GM23338 (cell line): ENCODE data around the gene CCDC93. TPM values are rescaled to one million over a fixed set of nuclear protein-coding genes. Genes with fewer than 3 reads are reported as not detected.

Experiments
- ATAC-seq: fragments of 200-7000 bp; cut with Tn5 transposase; 3 replicates; pipeline ENCODE4 v1.9.1; 2020
- DNase-seq: peaks from one replicate; pipeline ENCODE4 v3.0.0-alpha.2; 2015; ENCODE audit warnings: low spot score
- H2AFZ ChIP-seq: fragments of 200-600 bp; sonication (generic); 2 replicates; pipeline ENCODE4 v1.8.0; 2016; ENCODE audit warnings: antibody characterized with exemption, mild to moderate bottlenecking, moderate library complexity
- H3F3A ChIP-seq: fragments of 200-600 bp; sonication (generic); replicated peaks from 2 replicates; pipeline ENCODE4 v1.8.0; 2017; ENCODE audit warnings: antibody characterized with exemption, mixed run types, low read depth
- H3K27ac ChIP-seq: fragments of 200-600 bp; sonication (generic); 2 replicates; pipeline ENCODE4 v1.6.1; 2016; ENCODE audit warnings: low read depth
- H3K27me3 ChIP-seq: fragments of 200-600 bp; sonication (generic); 2 replicates; pipeline ENCODE4 v1.8.0; 2016; ENCODE audit warnings: mild to moderate bottlenecking, mixed run types, moderate library complexity; ENCODE audit not compliant: insufficient read depth
- H3K36me3 ChIP-seq: fragments of 200-600 bp; sonication (generic); 2 replicates; pipeline ENCODE4 v1.8.0; 2016; ENCODE audit warnings: mild to moderate bottlenecking; ENCODE audit not compliant: insufficient read depth
- H3K4me1 ChIP-seq: fragments of 200-600 bp; sonication (generic); 2 replicates; pipeline ENCODE4 v1.8.0; 2016; ENCODE audit warnings: mild to moderate bottlenecking, moderate library complexity; ENCODE audit not compliant: insufficient read depth
- H3K4me2 ChIP-seq: fragments of 200-600 bp; sonication (generic); 2 replicates; pipeline ENCODE4 v1.7.1; 2017; ENCODE audit warnings: mixed run types
- H3K4me3 ChIP-seq: fragments of 200-600 bp; sonication (generic); 2 replicates; pipeline ENCODE4 v1.6.1; 2016; ENCODE audit warnings: mixed run types
- H3K79me2 ChIP-seq: fragments of 200-600 bp; sonication (generic); replicated peaks from 2 replicates; pipeline ENCODE4 v1.8.0; 2017; ENCODE audit warnings: mild to moderate bottlenecking; ENCODE audit not compliant: insufficient read depth
- H3K9me2 ChIP-seq: fragments of 200-600 bp; sonication (generic); 2 replicates; pipeline ENCODE4 v1.8.0; 2017; ENCODE audit not compliant: insufficient read depth
- H4K20me1 ChIP-seq: fragments of 200-600 bp; sonication (generic); replicated peaks from 2 replicates; pipeline ENCODE4 v1.8.0; 2017; ENCODE audit warnings: mild to moderate bottlenecking; ENCODE audit not compliant: insufficient read depth
- H3K27ac Mint-ChIP-seq: 2 replicates; pipeline ENCODE4 v1.8.0; 2020; ENCODE audit warnings: inconsistent platforms, mild to moderate bottlenecking, moderate library complexity, mixed read lengths
- H3K27me3 Mint-ChIP-seq: 3 replicates; pipeline ENCODE4 v1.8.0; 2022; ENCODE audit warnings: low read depth, mild to moderate bottlenecking, moderate library complexity, mixed read lengths, inconsistent platforms; ENCODE audit not compliant: insufficient read depth, poor library complexity
- H3K36me3 Mint-ChIP-seq: 3 replicates; pipeline ENCODE4 v1.8.0; 2021; ENCODE audit warnings: low read depth, mild to moderate bottlenecking, inconsistent platforms, moderate library complexity, mixed read lengths
- H3K4me1 Mint-ChIP-seq: 3 replicates; pipeline ENCODE4 v1.8.0; 2020; ENCODE audit warnings: mild to moderate bottlenecking, inconsistent platforms, mixed read lengths
- H3K4me3 Mint-ChIP-seq: 3 replicates; pipeline ENCODE4 v1.8.0; 2021; ENCODE audit warnings: moderate library complexity, mild to moderate bottlenecking, inconsistent platforms, mixed read lengths
- H3K9me3 Mint-ChIP-seq: 3 replicates; pipeline ENCODE4 v1.8.0; 2020; ENCODE audit warnings: moderate library complexity, mild to moderate bottlenecking, inconsistent platforms, mixed read lengths
- ETS1 ChIP-seq: IDR thresholded peaks from 2 replicates; pipeline ENCODE4 v1.6.1; 2016; ENCODE audit warnings: antibody characterized with exemption
- NANOG ChIP-seq: IDR thresholded peaks from 2 replicates; pipeline ENCODE4 v1.6.1; 2016; ENCODE audit warnings: antibody characterized with exemption, borderline replicate concordance
- STAT1 ChIP-seq: IDR thresholded peaks from one replicate; pipeline ENCODE4 v1.6.1; 2016; ENCODE audit warnings: antibody characterized with exemption; ENCODE audit not compliant: unreplicated experiment
- ZNF462 ChIP-seq: fragments of 250-450 bp; sonication (Bioruptor Pico); IDR thresholded peaks from 2 replicates; pipeline ENCODE4 v1.5.0; 2020; ENCODE audit warnings: mild to moderate bottlenecking, moderate library complexity
- polyA plus RNA-seq: library from polyadenylated mRNA; unstranded; fragments of >200 nt; fragmentation: Nextera tagmentation; extraction: Ambion mirVana; gene quantifications from 2 replicates; pipeline ENCODE4 v1.2.1, GENCODE V29; 2016
- total RNA-seq: library from RNA; depleted of rRNA; stranded (reverse); fragments of >200 nt; shearing (Covaris generic); gene quantifications from 2 replicates; pipeline ENCODE4 v1.2.3, GENCODE V29; 2014

Gene CCDC93
- total and polyA plus RNA-seq, 2 experiments from 2014 or later, result 13.1 to 16.8 TPM

- Mint-ChIP-seq H3K9me3 (peaks cover 21% of the 10 kb centered on the region), H3K27ac (no peak overlapping the region)
Observed at GRCh38 chr2:117885308-117885707, 128.6 kb downstream of the CCDC93 start.

More at GRCh38 chr2:117885308-117885707, 128.6 kb downstream of the CCDC93 start:
- TF ChIP-seq ZNF462 (CRISPR knock-in tag) (no peak), ETS1 (no peak), STAT1 (no peak), NANOG (no peak)
- ATAC-seq (no peak), DNase-seq (no peak)
- Histone ChIP-seq H3K4me1 (no peaks in the 10 kb centered on the region), H3K27ac (no peak overlapping the region), H3K9me2 (0 out of 2 replicates have a peak, but pooled peaks cover 4% of the 10 kb centered on the region), H3K4me2 (no peak overlapping the region), H3K4me3 (no peak overlapping the region), H3K79me2 (no peaks in the 10 kb centered on the region), H3K27me3 (no peaks in the 10 kb centered on the region), H4K20me1 (no peaks in the 10 kb centered on the region), H2AFZ (no peak overlapping the region), H3F3A (no peaks in the 10 kb centered on the region), H3K36me3 (no peaks in the 10 kb centered on the region)
- Mint-ChIP-seq H3K4me3 (no peak overlapping the region), H3K27me3 (no peaks in the 10 kb centered on the region), H3K36me3 (peaks cover 7% of the 10 kb centered on the region), H3K4me1 (0 out of 3 replicates have a peak, but pooled peaks cover 3% of the 10 kb centered on the region)
